ENCODE data around the gene LDLRAD4.

LDLRAD4 gene

DNA sequence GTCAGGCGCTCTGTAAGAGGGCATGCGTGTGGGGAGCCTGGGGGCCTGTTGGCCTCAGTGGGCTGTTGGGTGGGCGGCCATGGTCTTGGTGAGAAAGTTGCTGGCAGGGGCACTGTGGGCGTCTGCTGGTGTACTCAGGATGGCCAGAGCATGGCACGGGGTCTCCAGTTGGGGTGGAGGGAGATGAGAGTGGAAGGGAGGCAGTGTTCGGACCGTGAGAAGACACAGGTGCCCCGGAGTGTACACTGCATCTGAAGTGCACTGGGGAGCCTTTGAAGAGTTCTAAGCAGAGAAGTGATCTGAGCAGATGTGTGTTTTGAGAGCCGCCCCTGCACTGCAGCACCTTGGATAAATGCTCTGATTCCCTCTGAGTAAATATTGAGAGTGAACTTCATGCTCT is 150.8 kb downstream of the LDLRAD4 start:
- no peak overlapping the region for H3K27ac ChIP-seq

DNA sequence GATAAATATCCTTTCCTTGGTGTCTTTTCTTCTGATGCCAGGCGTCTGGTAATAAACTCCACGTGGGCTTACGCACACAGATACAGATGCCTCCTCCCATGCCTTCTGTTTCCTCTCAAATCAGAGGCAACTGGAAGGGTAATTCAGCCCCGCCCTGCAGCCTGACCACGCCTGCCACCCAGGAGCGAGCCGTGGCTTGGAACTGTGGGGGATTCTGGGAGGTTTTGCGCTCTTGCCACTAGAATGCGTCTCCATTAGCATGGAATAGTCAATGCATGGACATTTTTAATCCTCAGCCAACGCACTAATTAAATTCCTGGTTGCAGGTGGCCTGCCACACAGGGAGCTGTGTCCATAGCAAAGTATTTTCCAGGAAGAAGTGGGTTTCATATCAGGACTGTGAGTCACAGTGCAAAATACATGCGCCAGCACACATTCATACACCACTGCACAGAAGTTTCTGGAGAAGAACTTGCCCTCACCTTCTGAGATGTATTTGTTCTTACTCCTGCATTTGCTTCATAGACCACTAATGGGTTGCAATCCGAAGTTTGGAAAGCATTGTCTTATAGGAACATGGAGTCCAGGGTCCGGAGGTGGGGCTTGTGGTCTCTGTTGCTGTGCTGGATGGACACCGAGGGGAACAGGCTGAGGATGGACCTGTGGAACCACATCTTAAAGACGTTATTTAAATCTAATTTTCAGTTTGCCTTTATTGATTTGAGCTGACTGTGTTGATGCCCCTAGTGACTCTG is 151.4 kb downstream of the LDLRAD4 start:
- H3K79me2 ChIP-seq, result peaks cover 4% of the 10 kb centered on the region
- no peaks in the 10 kb centered on the region for H3K4me1 ChIP-seq
- no peak overlapping the region for H3K4me3 ChIP-seq (ENCODE audit: low read depth, low read length)
- no peak overlapping the region for H3K4me2 ChIP-seq (ENCODE audit: low read length)
- no peak overlapping the region for H3K9ac ChIP-seq
- TF ChIP-seq, protein P1, sequence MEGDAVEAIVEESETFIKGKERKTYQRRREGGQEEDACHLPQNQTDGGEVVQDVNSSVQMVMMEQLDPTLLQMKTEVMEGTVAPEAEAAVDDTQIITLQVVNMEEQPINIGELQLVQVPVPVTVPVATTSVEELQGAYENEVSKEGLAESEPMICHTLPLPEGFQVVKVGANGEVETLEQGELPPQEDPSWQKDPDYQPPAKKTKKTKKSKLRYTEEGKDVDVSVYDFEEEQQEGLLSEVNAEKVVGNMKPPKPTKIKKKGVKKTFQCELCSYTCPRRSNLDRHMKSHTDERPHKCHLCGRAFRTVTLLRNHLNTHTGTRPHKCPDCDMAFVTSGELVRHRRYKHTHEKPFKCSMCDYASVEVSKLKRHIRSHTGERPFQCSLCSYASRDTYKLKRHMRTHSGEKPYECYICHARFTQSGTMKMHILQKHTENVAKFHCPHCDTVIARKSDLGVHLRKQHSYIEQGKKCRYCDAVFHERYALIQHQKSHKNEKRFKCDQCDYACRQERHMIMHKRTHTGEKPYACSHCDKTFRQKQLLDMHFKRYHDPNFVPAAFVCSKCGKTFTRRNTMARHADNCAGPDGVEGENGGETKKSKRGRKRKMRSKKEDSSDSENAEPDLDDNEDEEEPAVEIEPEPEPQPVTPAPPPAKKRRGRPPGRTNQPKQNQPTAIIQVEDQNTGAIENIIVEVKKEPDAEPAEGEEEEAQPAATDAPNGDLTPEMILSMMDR (IDR thresholded peaks at IDR 0.05), result no peak
- no peaks in the 10 kb centered on the region for H3K9me3 ChIP-seq (ENCODE audit: control insufficient read depth, low read length)
- H3K36me3 ChIP-seq (ENCODE audit: control insufficient read depth, insufficient read depth, low read length), result no peaks in the 10 kb centered on the region
- H3K27ac ChIP-seq, result no peak overlapping the region
- no peak overlapping the region for H2AFZ ChIP-seq
- no peaks in the 10 kb centered on the region for H3K27me3 ChIP-seq (ENCODE audit: control insufficient read depth, insufficient read depth, low read length)

More for the DNA sequence above, 150.8 kb downstream of the LDLRAD4 start:
- H2AFZ ChIP-seq, result no peak overlapping the region
- no peak overlapping the region for H3K9ac ChIP-seq
- no peaks in the 10 kb centered on the region for H3K4me1 ChIP-seq
- peaks cover 4% of the 10 kb centered on the region for H3K79me2 ChIP-seq
- H3K9me3 ChIP-seq (ENCODE audit: control insufficient read depth, low read length), result no peaks in the 10 kb centered on the region
- H3K36me3 ChIP-seq (ENCODE audit: control insufficient read depth, insufficient read depth, low read length), result no peaks in the 10 kb centered on the region
- TF ChIP-seq, protein P1 (IDR thresholded peaks at IDR 0.05), result no peak
- no peak overlapping the region for H3K4me3 ChIP-seq (ENCODE audit: low read depth, low read length)
- H3K27me3 ChIP-seq (ENCODE audit: control insufficient read depth, insufficient read depth, low read length), result no peaks in the 10 kb centered on the region
- no peak overlapping the region for H3K4me2 ChIP-seq (ENCODE audit: low read length)

- Histone ChIP-seq H3K9me3 (ENCODE audit: control insufficient read depth, low read length) (no peaks in the 10 kb centered on the region), H3K27me3 (ENCODE audit: control insufficient read depth, insufficient read depth, low read length) (no peaks in the 10 kb centered on the region), H3K27ac (no peak overlapping the region), H3K36me3 (ENCODE audit: control insufficient read depth, insufficient read depth, low read length) (no peaks in the 10 kb centered on the region), H3K4me3 (ENCODE audit: low read depth, low read length) (no peak overlapping the region), H2AFZ (no peak overlapping the region), H3K79me2 (peaks cover 4% of the 10 kb centered on the region), H3K4me1 (no peaks in the 10 kb centered on the region), H3K4me2 (ENCODE audit: low read length) (no peak overlapping the region), H3K9ac (no peak overlapping the region)
- TF ChIP-seq, protein P1 (IDR thresholded peaks at IDR 0.05), result no peak
Observed at GRCh38 chr18:13370995-13371625, 152.6 kb downstream of the LDLRAD4 start.

DNA sequence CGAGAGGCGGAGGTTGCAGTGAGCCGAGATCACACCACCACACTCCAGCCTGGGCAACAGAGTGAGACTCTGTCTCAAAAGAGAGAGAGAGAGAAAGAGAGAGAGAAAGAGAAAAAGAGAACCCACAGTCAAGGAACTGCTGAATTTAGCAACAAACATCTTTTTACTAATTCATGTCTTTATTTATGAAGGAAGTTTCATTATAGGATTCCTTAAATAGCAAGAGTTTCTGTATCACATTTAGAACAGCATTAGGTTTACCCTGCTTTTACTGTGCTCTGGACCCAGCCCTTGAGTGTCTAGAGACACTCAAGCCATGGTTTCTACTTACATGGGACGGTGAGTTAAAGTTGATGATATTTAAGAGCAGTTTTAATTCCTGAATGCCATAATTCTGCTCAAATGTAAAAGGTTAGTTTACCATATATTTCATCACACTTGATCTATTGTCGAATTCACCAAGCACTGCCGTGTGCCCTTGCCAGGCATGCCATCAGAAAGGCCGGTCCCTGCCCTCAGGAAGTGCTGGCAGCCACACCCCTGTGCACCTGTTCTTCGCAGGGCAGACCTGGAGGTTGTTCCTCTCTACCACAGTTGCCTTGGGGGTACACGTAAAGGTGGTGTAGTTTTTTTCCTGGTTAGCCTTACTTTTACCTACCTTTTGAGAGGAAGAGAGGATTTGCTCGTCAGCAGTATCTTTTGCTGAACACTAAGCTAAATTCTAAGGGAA is 153.3 kb downstream of the LDLRAD4 start:
- TF ChIP-seq, protein P1 (IDR thresholded peaks at IDR 0.05), result no peak
- no peak overlapping the region for H2AFZ ChIP-seq
- H3K27me3 ChIP-seq (ENCODE audit: control insufficient read depth, insufficient read depth, low read length), result no peaks in the 10 kb centered on the region
- no peaks in the 10 kb centered on the region for H3K9me3 ChIP-seq (ENCODE audit: control insufficient read depth, low read length)
- no peaks in the 10 kb centered on the region for H3K36me3 ChIP-seq (ENCODE audit: control insufficient read depth, insufficient read depth, low read length)
- H3K4me2 ChIP-seq (ENCODE audit: low read length), result no peak overlapping the region
- no peak overlapping the region for H3K9ac ChIP-seq
- no peak overlapping the region for H3K4me3 ChIP-seq (ENCODE audit: low read depth, low read length)
- peaks cover 4% of the 10 kb centered on the region for H3K79me2 ChIP-seq
- H3K4me1 ChIP-seq, result no peaks in the 10 kb centered on the region
- H3K27ac ChIP-seq, result no peak overlapping the region
